Peyer's patch (tissue), 4 donors: ENCODE results near the gene ENC1. TPM values are rescaled to one million over a fixed set of nuclear protein-coding genes. Genes with fewer than 3 reads are reported as not detected.

ENCODE experiments used
- DNase-seq, 3 donors: peaks; one replicate each; pipeline ENCODE4 v3.0.0-alpha.2; 2017 to 2019
- H3K27ac ChIP-seq, 4 donors: fragments of 200-600 bp; sonication (generic); one replicate each; pipeline ENCODE4 v1.5.1; 2016 to 2019
- H3K27me3 ChIP-seq, 2 donors: fragments of 200-600 bp; sonication (generic); one replicate each; pipeline ENCODE4 v1.5.1; 2019
- H3K36me3 ChIP-seq, 3 donors: fragments of 200-600 bp; sonication (generic); one replicate each; pipeline ENCODE4 v1.5.1; 2016 to 2019
- H3K4me1 ChIP-seq, 4 donors: fragments of 200-600 bp; sonication (generic); one replicate each; pipeline ENCODE4 v1.5.1; 2016 to 2019
- H3K4me3 ChIP-seq, 4 donors: fragments of 200-600 bp; sonication (generic); 1 replicate in 3 of 4; 2 replicates in 1 of 4; pipeline ENCODE4 v1.5.1; 2016 to 2019; ENCODE audit warnings: mild to moderate bottlenecking in 1 of 4
- H3K9me3 ChIP-seq, 4 donors: fragments of 200-600 bp; sonication (generic); one replicate each; pipeline ENCODE4 v1.5.1; 2016 to 2019; ENCODE audit warnings: mild to moderate bottlenecking in 1 of 4
- CTCF ChIP-seq, 6 experiments: fragments of 450-650 bp in 4 of 6; fragments of 200-600 bp in 2 of 6; sonication (generic) in 1 of 6; IDR thresholded peaks; one replicate each; pipeline ENCODE4 v1.5.1; 2017 to 2019; ENCODE audit warnings: antibody characterized with exemption in 6 of 6, mild to moderate bottlenecking in 3 of 6, moderate library complexity in 1 of 6
- POLR2A ChIP-seq, 2 donors: fragments of 450-650 bp; IDR thresholded peaks; one replicate each; pipeline ENCODE4 v1.5.1; 2017; ENCODE audit warnings: antibody characterized with exemption in 2 of 2, mild to moderate bottlenecking in 2 of 2, moderate library complexity in 2 of 2
- total RNA-seq, 4 donors: library from RNA; depleted of rRNA; stranded (reverse); fragments of >200 nt; gene quantifications; one replicate each; pipeline ENCODE4 v1.1.0, GENCODE V29; 2016

Gene ENC1
- total RNA-seq, 4 donors from 2014 or later = 28.7 to 123 (median 40.0) TPM

- Histone ChIP-seq H3K27me3 (no peaks in the 10 kb centered on the region), H3K4me3 (no peak overlapping the region), H3K27ac (no peak overlapping the region), H3K9me3 (no peaks in the 10 kb centered on the region), H3K36me3 (no peaks in the 10 kb centered on the region), H3K4me1 (no peaks in the 10 kb centered on the region)
- TF ChIP-seq CTCF (IDR thresholded peaks at IDR 0.05) = no peak
- no peak for TF ChIP-seq POLR2A (IDR thresholded peaks at IDR 0.05)
- DNase-seq = no peak
These were observed 21.2 kb downstream of the ENC1 start for GRCh38 chr5:74619308-74619707.

- no peaks in the 10 kb centered on the region for H3K9me3 ChIP-seq
- H3K27me3 ChIP-seq = no peaks in the 10 kb centered on the region
- no peak overlapping the region for H3K27ac ChIP-seq
- H3K4me1 ChIP-seq = no peaks in the 10 kb centered on the region
- H3K4me3 ChIP-seq = no peak overlapping the region
- no peak for DNase-seq
- no peak for TF ChIP-seq POLR2A (IDR thresholded peaks at IDR 0.05)
- no peak for TF ChIP-seq CTCF (IDR thresholded peaks at IDR 0.05)
- no peaks in the 10 kb centered on the region for H3K36me3 ChIP-seq
These were observed 22.4 kb downstream of the ENC1 start for GRCh38 chr5:74618106-74618505.

- Histone ChIP-seq H3K36me3 (no peaks in the 10 kb centered on the region), H3K4me1 (no peaks in the 10 kb centered on the region), H3K9me3 (no peaks in the 10 kb centered on the region), H3K27me3 (no peaks in the 10 kb centered on the region), H3K27ac (no peak overlapping the region), H3K4me3 (no peak overlapping the region)
- TF ChIP-seq POLR2A (IDR thresholded peaks at IDR 0.05) (no peak), CTCF (IDR thresholded peaks at IDR 0.05) (no peak)
- no peak for DNase-seq
These were observed 23.3 kb downstream of the ENC1 start for GRCh38 chr5:74617202-74617601.

GRCh38 chr5:74616236-74617146, 24.0 kb downstream of the ENC1 start:
- Histone ChIP-seq H3K4me3 (no peak overlapping the region), H3K9me3 (no peaks in the 10 kb centered on the region), H3K27me3 (no peaks in the 10 kb centered on the region), H3K27ac (no peak overlapping the region), H3K4me1 (no peaks in the 10 kb centered on the region), H3K36me3 (no peaks in the 10 kb centered on the region)
- no peak for DNase-seq
- TF ChIP-seq POLR2A (IDR thresholded peaks at IDR 0.05) = no peak
- TF ChIP-seq CTCF (IDR thresholded peaks at IDR 0.05) = no peak

GRCh38 chr5:74613283-74613682, 27.2 kb downstream of the ENC1 start:
- H3K4me1 ChIP-seq = no peaks in the 10 kb centered on the region
- no peaks in the 10 kb centered on the region for H3K9me3 ChIP-seq
- H3K4me3 ChIP-seq = no peak overlapping the region
- DNase-seq = no peak
- H3K27me3 ChIP-seq = no peaks in the 10 kb centered on the region
- H3K27ac ChIP-seq = no peak overlapping the region
- H3K36me3 ChIP-seq = no peaks in the 10 kb centered on the region
- no peak for TF ChIP-seq POLR2A (IDR thresholded peaks at IDR 0.05)
- no peak for TF ChIP-seq CTCF (IDR thresholded peaks at IDR 0.05)
